Measurements from ENCODE around the gene TRIM16. TPM values are rescaled to one million over a fixed set of nuclear protein-coding genes. Genes with fewer than 3 reads are reported as not detected.

Gene TRIM16
- total and polyA plus RNA-seq, 2 of the 8 experiments (the other 6 are each of a cell fraction or from before 2014, with no cell fraction given) = 15.2 to 29.1 TPM

- no peak for TF ChIP-seq RAD21 (IDR thresholded peaks at IDR 0.05 in 1 of 2, conservative IDR thresholded peaks at IDR 0.05 in 1 of 2; ENCODE audit: low read depth in 2 of 2, low read length in 2 of 2)
- no peak for TF ChIP-seq PHF8 (conservative IDR thresholded peaks at IDR 0.05; ENCODE audit: low read depth, low read length)
- no peak for TF ChIP-seq HDAC6 (IDR thresholded peaks at IDR 0.05; ENCODE audit: low read depth, low read length)
- TF ChIP-seq EZH2 (IDR thresholded peaks at IDR 0.05; ENCODE audit: low read depth, low read length, severe bottlenecking) = no peak
Measured at GRCh38 chr17:15659236-15659635, 24.9 kb downstream of the TRIM16 start (continued).

Data from H1 (cell line).